Measurements from ENCODE around the gene RAD51B.
"Not testable (repeated sequence)": the region's sequence is repeated elsewhere in the genome, so short reads cannot be mapped to it uniquely, and the experiment has no call there.

The RAD51B gene

DNA sequence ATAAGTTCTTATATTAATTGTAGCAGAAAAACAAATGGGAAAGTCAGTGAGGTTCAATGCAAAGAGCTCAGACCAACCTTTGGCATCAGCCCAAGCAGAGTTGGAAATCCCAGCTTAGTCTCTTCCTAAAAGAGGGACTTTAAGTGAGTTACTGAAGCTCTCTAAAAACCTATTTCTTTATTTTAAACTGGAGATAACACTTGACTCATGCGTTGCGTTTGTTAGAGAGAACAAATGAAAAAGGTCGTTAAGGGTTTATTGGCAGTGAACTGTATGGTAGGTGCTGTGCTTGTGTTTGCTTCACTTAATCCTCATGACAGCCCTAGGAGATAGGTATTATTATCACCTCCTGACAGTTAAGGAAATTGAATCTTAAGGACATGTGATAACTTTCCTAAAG lies 396.5 kb downstream of the RAD51B start:
- peaks cover 6% of the 10 kb centered on the region for H3K4me1 ChIP-seq (ENCODE audit: control insufficient read depth, low read depth, low read length)
- no peaks in the 10 kb centered on the region for H3K9me3 ChIP-seq (ENCODE audit: control insufficient read depth, low read depth, low read length)
- no peak overlapping the region for H3K4me3 ChIP-seq (ENCODE audit: low read length)
- H3K36me3 ChIP-seq (ENCODE audit: control insufficient read depth, low read depth, low read length) = no peaks in the 10 kb centered on the region
- no peaks in the 10 kb centered on the region for H3K27me3 ChIP-seq (ENCODE audit: control insufficient read depth, insufficient read depth, low read length)
- H3K27ac ChIP-seq (ENCODE audit: low read length) = no peak overlapping the region
- H3K9ac ChIP-seq (ENCODE audit: low read length) = no peak overlapping the region

DNA sequence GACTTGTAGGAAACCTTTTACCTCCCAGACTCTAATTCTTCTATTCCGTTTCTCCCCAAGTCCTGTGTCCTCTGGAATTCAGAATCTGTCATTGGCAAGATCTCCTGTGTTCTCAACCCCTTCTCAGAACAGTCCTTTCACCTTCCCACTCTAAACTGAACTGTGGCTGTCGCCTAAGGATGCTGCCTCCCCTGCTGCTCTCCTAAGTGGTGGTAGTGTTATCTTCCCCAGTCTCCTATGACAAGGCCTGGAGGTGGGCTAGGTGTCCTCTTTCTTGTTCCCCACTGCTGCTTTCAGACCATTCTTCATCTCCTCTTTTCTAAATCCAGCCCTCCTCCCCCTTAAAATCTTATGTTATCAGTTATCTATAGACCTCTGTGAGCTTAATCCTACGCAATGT lies 397.4 kb downstream of the RAD51B start:
- Histone ChIP-seq H3K27me3 (ENCODE audit: control insufficient read depth, insufficient read depth, low read length) (no peaks in the 10 kb centered on the region), H3K9ac (ENCODE audit: low read length) (no peak overlapping the region), H3K27ac (ENCODE audit: low read length) (no peak overlapping the region), H3K4me1 (ENCODE audit: control insufficient read depth, low read depth, low read length) (peaks cover 6% of the 10 kb centered on the region), H3K9me3 (ENCODE audit: control insufficient read depth, low read depth, low read length) (no peaks in the 10 kb centered on the region), H3K36me3 (ENCODE audit: control insufficient read depth, low read depth, low read length) (no peaks in the 10 kb centered on the region), H3K4me3 (ENCODE audit: low read length) (no peak overlapping the region)

DNA sequence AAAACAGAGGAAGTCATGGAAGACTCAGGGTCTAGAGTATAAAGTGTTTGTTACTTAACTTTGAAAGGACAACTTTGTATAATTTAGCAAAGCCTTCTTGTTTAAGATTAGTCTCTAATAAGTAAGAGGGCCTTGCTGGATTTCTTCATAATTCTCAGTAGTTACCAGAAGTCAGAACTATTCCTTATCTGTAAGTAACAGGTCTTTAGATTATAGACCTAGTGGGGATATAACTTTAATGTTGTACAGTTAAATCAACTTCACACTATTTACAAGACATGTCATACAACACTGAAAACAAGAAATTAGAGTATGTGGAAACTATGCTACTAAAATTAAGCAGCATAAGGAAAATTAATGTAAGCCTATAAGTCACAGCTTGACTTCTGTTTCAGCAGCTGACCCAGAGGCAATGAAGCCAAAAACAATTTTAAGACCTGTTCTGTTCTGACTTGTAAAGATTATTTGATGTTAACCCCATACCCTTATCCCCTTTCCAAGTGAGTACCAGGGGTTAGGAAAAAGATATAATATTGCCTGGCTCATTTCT lies 398.3 kb downstream of the RAD51B start:
- Histone ChIP-seq H3K9ac (ENCODE audit: low read length) (no peak overlapping the region), H3K27ac (ENCODE audit: low read length) (no peak overlapping the region), H3K9me3 (ENCODE audit: control insufficient read depth, low read depth, low read length) (no peaks in the 10 kb centered on the region)

DNA sequence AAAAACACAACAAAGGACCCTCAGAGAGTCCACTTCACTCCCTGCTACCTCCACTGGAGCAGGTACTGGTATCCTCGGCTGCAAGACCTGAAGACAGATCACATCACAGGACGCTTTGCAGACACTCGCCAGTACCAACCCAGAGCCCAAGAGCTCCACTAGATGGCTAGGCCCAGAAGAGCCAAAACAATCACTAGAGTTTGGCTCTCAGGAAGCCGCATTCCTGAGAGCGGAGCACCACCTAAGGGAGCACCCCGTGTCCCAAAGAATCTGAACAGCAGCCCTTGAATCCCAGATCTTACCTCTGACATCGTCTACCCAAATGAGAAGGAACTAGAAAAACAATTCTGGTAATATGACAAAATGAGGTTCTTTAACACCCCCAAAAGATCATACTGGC lies 399.8 kb downstream of the RAD51B start:
- Histone ChIP-seq H3K27ac (ENCODE audit: low read length) (no peak overlapping the region), H3K4me1 (ENCODE audit: control insufficient read depth, low read depth, low read length) (peaks cover 16% of the 10 kb centered on the region), H3K36me3 (ENCODE audit: control insufficient read depth, low read depth, low read length) (no peaks in the 10 kb centered on the region), H3K9me3 (ENCODE audit: control insufficient read depth, low read depth, low read length) (no peaks in the 10 kb centered on the region), H3K9ac (ENCODE audit: low read length) (no peak overlapping the region), H3K27me3 (ENCODE audit: control insufficient read depth, insufficient read depth, low read length) (no peaks in the 10 kb centered on the region), H3K4me3 (ENCODE audit: low read length) (no peak overlapping the region)

More for the DNA sequence above, 398.3 kb downstream of the RAD51B start:
- no peak overlapping the region for H3K4me3 ChIP-seq (ENCODE audit: low read length)
- H3K27me3 ChIP-seq (ENCODE audit: control insufficient read depth, insufficient read depth, low read length) = no peaks in the 10 kb centered on the region
- no peaks in the 10 kb centered on the region for H3K36me3 ChIP-seq (ENCODE audit: control insufficient read depth, low read depth, low read length)
- peaks cover 6% of the 10 kb centered on the region for H3K4me1 ChIP-seq (ENCODE audit: control insufficient read depth, low read depth, low read length)

DNA sequence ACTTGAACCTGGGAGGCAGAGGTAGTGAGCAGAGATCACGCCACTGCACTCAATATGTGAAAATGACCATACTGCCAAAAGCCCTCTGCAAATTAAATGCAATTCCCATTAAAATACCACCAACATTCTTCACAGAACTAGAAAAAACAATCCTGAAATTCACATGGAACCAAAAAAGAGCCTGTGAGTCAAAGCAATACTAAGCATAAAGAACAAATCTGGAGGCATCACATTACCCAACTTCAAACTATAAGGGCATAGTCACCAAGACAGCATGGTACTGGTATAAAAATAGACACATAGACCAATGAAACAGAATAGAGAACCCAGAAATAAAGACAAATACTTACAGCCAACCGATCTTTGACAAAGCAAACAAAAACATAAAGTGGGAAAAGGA lies 401.5 kb downstream of the RAD51B start:
- H3K36me3 ChIP-seq (ENCODE audit: control insufficient read depth, low read depth, low read length); H3K27me3 ChIP-seq (ENCODE audit: control insufficient read depth, insufficient read depth, low read length); H3K27ac ChIP-seq (ENCODE audit: low read length); H3K4me3 ChIP-seq (ENCODE audit: low read length); H3K9ac ChIP-seq (ENCODE audit: low read length); H3K9me3 ChIP-seq (ENCODE audit: control insufficient read depth, low read depth, low read length): not testable (repeated sequence)
- H3K4me1 ChIP-seq (ENCODE audit: control insufficient read depth, low read depth, low read length) = peaks cover 16% of the 10 kb centered on the region

DNA sequence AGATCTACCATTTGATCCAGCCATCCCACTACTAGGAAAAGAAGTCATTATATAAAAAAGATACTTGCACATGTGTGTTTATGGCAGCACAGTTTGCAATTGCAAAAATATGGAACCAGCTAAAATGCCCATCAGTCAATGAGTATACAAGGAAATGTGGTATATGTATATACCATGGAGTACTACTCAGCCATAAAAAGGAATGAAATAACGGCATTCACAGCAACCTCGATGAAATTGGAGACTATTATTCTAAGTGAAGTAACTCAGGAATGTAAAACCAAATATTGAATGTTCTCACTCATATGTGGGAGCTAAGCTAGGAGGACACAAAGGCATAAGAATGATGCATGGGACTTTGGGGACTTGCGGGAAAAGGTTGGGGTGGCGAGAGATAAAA lies 402.6 kb downstream of the RAD51B start:
- no peaks in the 10 kb centered on the region for H3K36me3 ChIP-seq (ENCODE audit: control insufficient read depth, low read depth, low read length)
- no peaks in the 10 kb centered on the region for H3K9me3 ChIP-seq (ENCODE audit: control insufficient read depth, low read depth, low read length)
- H3K9ac ChIP-seq (ENCODE audit: low read length) = no peak overlapping the region
- H3K27me3 ChIP-seq (ENCODE audit: control insufficient read depth, insufficient read depth, low read length) = no peaks in the 10 kb centered on the region
- H3K27ac ChIP-seq (ENCODE audit: low read length) = no peak overlapping the region
- H3K4me3 ChIP-seq (ENCODE audit: low read length) = no peak overlapping the region
- peaks cover 11% of the 10 kb centered on the region for H3K4me1 ChIP-seq (ENCODE audit: control insufficient read depth, low read depth, low read length)

DNA sequence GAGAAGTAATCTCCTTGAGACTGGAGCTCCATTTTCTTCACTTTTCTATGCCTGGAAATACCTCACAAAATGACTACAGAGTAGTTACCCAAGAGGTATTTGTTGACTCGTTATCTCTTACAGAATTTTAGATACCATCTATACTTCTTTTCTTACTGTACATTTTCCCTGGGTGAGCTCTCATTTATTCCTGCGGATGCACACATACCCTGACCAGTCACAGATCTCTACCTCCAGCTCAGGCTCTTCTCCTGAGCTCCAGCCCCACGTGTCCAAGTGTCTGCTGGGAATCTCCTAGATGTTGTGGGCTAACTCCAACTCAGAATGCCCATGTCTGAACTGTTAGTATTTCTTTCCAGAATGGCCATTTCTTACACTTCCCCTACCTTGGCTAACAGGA lies 403.1 kb downstream of the RAD51B start:
- Histone ChIP-seq H3K9me3 (ENCODE audit: control insufficient read depth, low read depth, low read length) (no peaks in the 10 kb centered on the region), H3K36me3 (ENCODE audit: control insufficient read depth, low read depth, low read length) (no peaks in the 10 kb centered on the region), H3K27ac (ENCODE audit: low read length) (no peak overlapping the region)

DNA sequence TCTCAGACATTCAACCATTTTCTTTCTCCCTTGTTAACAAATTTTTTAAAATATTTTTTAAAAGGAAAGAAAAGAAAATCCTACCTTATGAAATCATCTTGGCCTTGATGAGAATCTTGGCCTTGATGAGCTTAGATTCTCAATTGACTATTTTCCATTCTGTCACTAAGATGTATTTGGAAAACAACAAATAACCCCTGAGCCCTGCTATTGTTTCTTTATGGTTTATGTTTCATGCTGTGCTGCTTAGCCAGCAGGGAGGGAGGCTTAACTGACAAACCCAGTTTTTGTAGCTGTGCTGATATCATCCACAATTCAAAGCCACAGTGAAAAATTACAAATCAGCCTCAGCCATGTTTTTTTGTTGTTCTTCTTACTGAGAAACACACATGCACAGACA lies 404.1 kb downstream of the RAD51B start:
- no peak overlapping the region for H3K9ac ChIP-seq (ENCODE audit: low read length)
- no peaks in the 10 kb centered on the region for H3K9me3 ChIP-seq (ENCODE audit: control insufficient read depth, low read depth, low read length)
- H3K36me3 ChIP-seq (ENCODE audit: control insufficient read depth, low read depth, low read length) = no peaks in the 10 kb centered on the region
- H3K27me3 ChIP-seq (ENCODE audit: control insufficient read depth, insufficient read depth, low read length) = no peaks in the 10 kb centered on the region
- H3K4me1 ChIP-seq (ENCODE audit: control insufficient read depth, low read depth, low read length) = peaks cover 10% of the 10 kb centered on the region
- H3K4me3 ChIP-seq (ENCODE audit: low read length) = no peak overlapping the region
- no peak overlapping the region for H3K27ac ChIP-seq (ENCODE audit: low read length)

More for the DNA sequence above, 403.1 kb downstream of the RAD51B start:
- H3K4me3 ChIP-seq (ENCODE audit: low read length) = no peak overlapping the region
- H3K9ac ChIP-seq (ENCODE audit: low read length) = no peak overlapping the region
- no peaks in the 10 kb centered on the region for H3K27me3 ChIP-seq (ENCODE audit: control insufficient read depth, insufficient read depth, low read length)
- peaks cover 10% of the 10 kb centered on the region for H3K4me1 ChIP-seq (ENCODE audit: control insufficient read depth, low read depth, low read length)

DNA sequence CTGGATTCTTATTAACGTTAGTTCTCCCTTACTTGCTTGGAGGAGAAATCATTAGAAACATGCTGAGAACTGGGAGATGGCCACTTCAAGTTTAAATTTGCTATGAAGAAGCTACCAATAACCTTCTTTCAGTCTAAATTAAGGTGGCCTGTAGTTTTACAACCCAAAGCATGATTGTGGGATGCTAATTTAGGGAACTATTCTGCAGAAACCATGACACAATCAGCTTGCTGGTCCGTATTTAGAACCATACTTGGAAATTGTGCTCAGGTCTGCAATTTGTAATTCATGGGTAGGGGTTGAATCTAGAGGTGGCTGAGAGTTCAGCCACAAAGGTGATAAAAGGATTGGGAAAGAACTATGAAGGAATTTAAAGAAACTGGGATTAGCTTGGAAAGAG lies 405.7 kb downstream of the RAD51B start:
- Histone ChIP-seq H3K9me3 (ENCODE audit: control insufficient read depth, low read depth, low read length) (no peaks in the 10 kb centered on the region), H3K4me1 (ENCODE audit: control insufficient read depth, low read depth, low read length) (peaks cover 12% of the 10 kb centered on the region), H3K9ac (ENCODE audit: low read length) (no peak overlapping the region), H3K4me3 (ENCODE audit: low read length) (no peak overlapping the region), H3K27ac (ENCODE audit: low read length) (no peak overlapping the region), H3K27me3 (ENCODE audit: control insufficient read depth, insufficient read depth, low read length) (no peaks in the 10 kb centered on the region), H3K36me3 (ENCODE audit: control insufficient read depth, low read depth, low read length) (no peaks in the 10 kb centered on the region)

DNA sequence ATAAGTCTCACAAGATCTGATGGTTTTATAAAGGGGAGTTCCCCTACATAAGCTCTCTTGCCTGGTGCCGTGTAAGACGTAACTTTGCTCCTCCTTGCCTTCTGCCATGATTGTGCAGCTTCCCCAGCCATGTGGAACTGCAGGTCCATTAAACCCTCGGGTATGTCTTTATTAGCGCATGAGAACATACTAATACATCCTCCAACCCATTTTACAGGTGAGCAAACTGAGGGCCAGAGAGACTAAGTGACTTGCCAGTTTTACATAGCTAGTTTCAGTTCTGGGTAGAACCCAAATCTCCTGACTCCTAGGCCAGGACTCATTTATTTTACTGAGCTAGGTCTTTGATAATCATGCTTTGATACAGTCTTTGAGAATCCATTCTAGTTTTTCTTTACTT lies 406.9 kb downstream of the RAD51B start:
- peaks cover 24% of the 10 kb centered on the region for H3K4me1 ChIP-seq (ENCODE audit: control insufficient read depth, low read depth, low read length)
- no peak overlapping the region for H3K27ac ChIP-seq (ENCODE audit: low read length)
- H3K9me3 ChIP-seq (ENCODE audit: control insufficient read depth, low read depth, low read length) = no peaks in the 10 kb centered on the region
- no peak overlapping the region for H3K4me3 ChIP-seq (ENCODE audit: low read length)
- no peak overlapping the region for H3K9ac ChIP-seq (ENCODE audit: low read length)
- no peaks in the 10 kb centered on the region for H3K27me3 ChIP-seq (ENCODE audit: control insufficient read depth, insufficient read depth, low read length)
- H3K36me3 ChIP-seq (ENCODE audit: control insufficient read depth, low read depth, low read length) = no peaks in the 10 kb centered on the region

DNA sequence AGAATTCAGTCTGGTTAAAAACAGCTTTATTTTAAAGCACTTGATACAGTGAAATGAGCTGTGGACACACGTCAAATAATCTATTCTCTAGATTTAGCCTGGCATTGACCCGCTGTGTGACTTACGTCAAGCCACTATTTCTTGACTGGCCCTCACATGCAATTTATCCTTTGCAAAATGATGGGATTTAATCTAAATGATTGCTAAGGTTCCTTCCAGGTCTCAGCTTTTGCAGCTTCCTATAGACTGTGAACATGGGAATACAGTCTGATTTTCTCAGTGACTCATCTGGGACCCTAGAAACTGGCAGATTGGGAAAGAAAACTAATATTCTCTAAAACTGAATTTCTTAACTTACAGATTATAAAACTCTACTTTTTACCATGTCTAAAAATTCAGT lies 409.1 kb downstream of the RAD51B start:
- H3K36me3 ChIP-seq (ENCODE audit: control insufficient read depth, low read depth, low read length) = no peaks in the 10 kb centered on the region
- no peak overlapping the region for H3K27ac ChIP-seq (ENCODE audit: low read length)
- H3K9me3 ChIP-seq (ENCODE audit: control insufficient read depth, low read depth, low read length) = no peaks in the 10 kb centered on the region

DNA sequence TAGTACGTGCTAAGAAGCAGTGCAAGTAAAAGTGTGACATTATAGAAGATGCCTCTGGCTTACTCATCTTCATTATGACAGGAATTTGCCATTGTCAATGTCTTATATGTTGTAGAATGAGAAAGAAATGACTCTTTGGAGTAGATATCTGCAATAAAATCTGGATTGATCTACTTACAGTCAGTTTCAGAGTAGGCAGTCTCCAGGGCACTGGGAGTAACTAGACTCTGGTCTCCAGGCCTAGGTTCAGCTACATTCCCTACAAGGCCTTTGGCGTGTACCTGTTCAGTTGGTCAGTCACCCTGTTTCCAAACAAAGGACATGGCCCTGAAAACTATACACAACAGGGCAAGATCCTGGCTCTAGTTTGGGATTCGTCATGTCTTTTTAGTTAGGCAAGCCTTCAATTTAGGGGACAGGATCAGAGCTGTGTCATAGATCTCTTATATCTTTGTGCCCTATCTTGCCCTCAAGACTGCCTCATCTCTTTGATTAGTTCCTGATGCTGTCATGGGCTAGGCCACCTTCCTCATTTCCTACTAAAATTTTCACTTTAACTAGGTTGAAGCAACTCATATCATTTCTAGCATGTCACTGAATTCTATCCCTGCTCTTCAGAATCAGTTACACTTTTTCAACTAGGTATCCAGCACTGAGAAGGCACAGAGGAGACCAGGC lies 410.0 kb downstream of the RAD51B start:
- no peak overlapping the region for H3K27ac ChIP-seq (ENCODE audit: low read length)
- H3K9ac ChIP-seq (ENCODE audit: low read length) = no peak overlapping the region
- H3K4me1 ChIP-seq (ENCODE audit: control insufficient read depth, low read depth, low read length) = peaks cover 27% of the 10 kb centered on the region
- H3K27me3 ChIP-seq (ENCODE audit: control insufficient read depth, insufficient read depth, low read length) = no peaks in the 10 kb centered on the region
- H3K4me3 ChIP-seq (ENCODE audit: low read length) = no peak overlapping the region
- no peaks in the 10 kb centered on the region for H3K9me3 ChIP-seq (ENCODE audit: control insufficient read depth, low read depth, low read length)
- no peaks in the 10 kb centered on the region for H3K36me3 ChIP-seq (ENCODE audit: control insufficient read depth, low read depth, low read length)

More for the DNA sequence above, 409.1 kb downstream of the RAD51B start:
- H3K27me3 ChIP-seq (ENCODE audit: control insufficient read depth, insufficient read depth, low read length) = no peaks in the 10 kb centered on the region
- no peak overlapping the region for H3K4me3 ChIP-seq (ENCODE audit: low read length)
- H3K4me1 ChIP-seq (ENCODE audit: control insufficient read depth, low read depth, low read length) = peaks cover 34% of the 10 kb centered on the region
- H3K9ac ChIP-seq (ENCODE audit: low read length) = no peak overlapping the region

All from iPS-18a (cell line).